Measurements from ENCODE around the gene BSX.

Gene BSX

GRCh38 chr11:122954455-122954854, 27.2 kb downstream of the BSX start:
- no peak for DNase-seq

- no peak for DNase-seq
Observed at GRCh38 chr11:122951211-122951610, 30.4 kb downstream of the BSX start.

GRCh38 chr11:122938557-122938956, 43.1 kb downstream of the BSX start:
- no peak for DNase-seq

- DNase-seq: no peak
Observed at GRCh38 chr11:122937983-122938382, 43.7 kb downstream of the BSX start.

GRCh38 chr11:122933416-122933815, 48.2 kb downstream of the BSX start:
- no peak for DNase-seq

- DNase-seq: no peak
Observed at GRCh38 chr11:122931510-122931909, 50.1 kb downstream of the BSX start.

All from 8988T (cell line).